ENCODE measurements around the gene CNIH2. TPM values are rescaled to one million over a fixed set of nuclear protein-coding genes. Genes with fewer than 3 reads are reported as not detected.
A peak's percentile ranks its signal among the peaks of the same experiment; 100 is the strongest.

Gene CNIH2
- total RNA-seq, 2 experiments from 2014 or later, result 0.96 to 2.0 TPM

GRCh38 chr11:66281776-66282467, 3.9 kb downstream of the CNIH2 start:
- Mint-ChIP-seq H3K27me3 (peaks cover 1% of the 10 kb centered on the region), H3K4me3 (peak overlapping the region; percentile 19), H3K27ac (no peak overlapping the region), H3K4me1 (ENCODE audit: low read depth) (peaks cover 25% of the 10 kb centered on the region), H3K9me3 (no peaks in the 10 kb centered on the region), H3K36me3 (ENCODE audit: low read depth) (peaks cover 2% of the 10 kb centered on the region)
- no peak for TF ChIP-seq CTCF (IDR thresholded peaks at IDR 0.05)
- intact Hi-C loops (cut with micrococcal nuclease), result loop anchor here (5.0 kb wide), 1 partner anchor 60 kb away; no protein-coding TSS in a partner anchor
- ATAC-seq (peak; percentile 17), DNase-seq (no peak)
- CTCF ChIA-PET, result interaction anchor here (0.7 to 3.8 kb wide), 13 partner anchors 9 to 502 kb away, joined by 3 to 37 read pairs (median 5); partner anchors contain the start of genes B4GAT1, CD248, RAB1B and TMEM151A
- POLR2A ChIA-PET, result interaction anchor here (0.7 to 7.8 kb wide), 6 partner anchors 9 to 63 kb away, joined by 3 to 76 read pairs (median 4); partner anchors contain the start of genes BRMS1, RAB1B and TMEM151A

- DNase-seq (peak; percentile 100), ATAC-seq (peak; percentile 89)
- CTCF ChIA-PET, result interaction anchor here (0.6 to 3.8 kb wide), 17 partner anchors 8 to 106 kb away, joined by 3 to 37 read pairs (median 5); partner anchors contain the start of genes B4GAT1, CD248, RAB1B and TMEM151A
- Mint-ChIP-seq H3K4me1 (ENCODE audit: low read depth) (peaks cover 33% of the 10 kb centered on the region), H3K4me3 (peak overlapping the region; percentile 19), H3K27ac (peak overlapping the region; percentile 38), H3K27me3 (peaks cover 1% of the 10 kb centered on the region), H3K36me3 (ENCODE audit: low read depth) (peaks cover 2% of the 10 kb centered on the region), H3K9me3 (no peaks in the 10 kb centered on the region)
- intact Hi-C loops (cut with micrococcal nuclease), result loop anchor here (5.0 kb wide), 1 partner anchor 60 kb away; no protein-coding TSS in a partner anchor
- TF ChIP-seq CTCF (IDR thresholded peaks at IDR 0.05), result peak; percentile 91
- POLR2A ChIA-PET, result interaction anchor here (0.6 to 7.8 kb wide), 6 partner anchors 8 to 62 kb away, joined by 3 to 76 read pairs (median 4); partner anchors contain the start of genes BRMS1, RAB1B and TMEM151A
Measured at GRCh38 chr11:66282468-66283455, 4.8 kb downstream of the CNIH2 start.

GRCh38 chr11:66283461-66284105, 5.6 kb downstream of the CNIH2 start:
- Mint-ChIP-seq H3K36me3 (ENCODE audit: low read depth) (peaks cover 4% of the 10 kb centered on the region), H3K27me3 (peaks cover 1% of the 10 kb centered on the region), H3K27ac (no peak overlapping the region), H3K4me3 (no peak overlapping the region), H3K9me3 (no peaks in the 10 kb centered on the region), H3K4me1 (ENCODE audit: low read depth) (peaks cover 33% of the 10 kb centered on the region)
- TF ChIP-seq CTCF (IDR thresholded peaks at IDR 0.05), result no peak
- POLR2A ChIA-PET, result interaction anchor here (7.8 kb wide), 1 partner anchor 13 kb away, joined by 76 read pairs; the partner anchor contains the start of gene RAB1B
- CTCF ChIA-PET, result interaction anchor here (0.6 to 3.8 kb wide), 12 partner anchors 13 to 106 kb away, joined by 3 to 37 read pairs (median 4); partner anchors contain the start of genes B4GAT1 and RAB1B
- no peak for DNase-seq
- intact Hi-C loops (cut with micrococcal nuclease), result loop anchor here (5.0 kb wide), 1 partner anchor 61 kb away; no protein-coding TSS in a partner anchor
- ATAC-seq, result no peak

- H3K4me1 Mint-ChIP-seq (ENCODE audit: low read depth), result peaks cover 27% of the 10 kb centered on the region
- ATAC-seq (no peak), DNase-seq (no peak)
- no peak for TF ChIP-seq CTCF (IDR thresholded peaks at IDR 0.05)
- H3K4me3 Mint-ChIP-seq, result no peak overlapping the region
- ChIA-PET POLR2A (interaction anchor here (1.3 to 7.8 kb wide), 2 partner anchors 14 to 59 kb away, joined by 3 to 76 read pairs; partner anchors contain the start of gene RAB1B), CTCF (interaction anchor here (0.9 to 1.6 kb wide), 2 partner anchors 9 to 27 kb away, joined by 3 read pairs; no protein-coding TSS in a partner anchor)
- H3K27me3 Mint-ChIP-seq, result peaks cover under 1% of the 10 kb centered on the region
- H3K27ac Mint-ChIP-seq, result no peak overlapping the region
- H3K36me3 Mint-ChIP-seq (ENCODE audit: low read depth), result peaks cover 4% of the 10 kb centered on the region
- H3K9me3 Mint-ChIP-seq, result no peaks in the 10 kb centered on the region
- intact Hi-C loops (cut with micrococcal nuclease), result loop anchor here (5.0 kb wide), 1 partner anchor 62 kb away; no protein-coding TSS in a partner anchor
Measured at GRCh38 chr11:66284526-66285078, 6.6 kb downstream of the CNIH2 start.

Measured in activated CD8-positive, alpha-beta T cell treated with anti-CD3 and anti-CD28 coated beads for 36 hours (primary cell).